ENCODE measurements around the gene CLEC16A.

Gene CLEC16A

GRCh38 chr16:11136600-11136999, 192.2 kb downstream of the CLEC16A start:
- Histone ChIP-seq H4K20me1 (ENCODE audit: insufficient read depth) (no peaks in the 10 kb centered on the region), H3K4me2 (no peak overlapping the region), H2AFZ (ENCODE audit: low read depth) (no peak overlapping the region), H3K36me3 (ENCODE audit: insufficient read depth) (no peaks in the 10 kb centered on the region), H3K27me3 (ENCODE audit: insufficient read depth, low read depth) (no peaks in the 10 kb centered on the region), H3K4me1 (ENCODE audit: low read depth, poor library complexity, severe bottlenecking) (peaks cover 12% of the 10 kb centered on the region), H3K9ac (no peak overlapping the region), H3K4me3 (IDR thresholded peaks at IDR 0.05; ENCODE audit: insufficient read depth, low read depth, low read length) (no peak overlapping the region), H3K79me2 (ENCODE audit: insufficient read depth, low read depth) (no peaks in the 10 kb centered on the region), H3K27ac (no peak overlapping the region)
- TF ChIP-seq CTCF (conservative IDR thresholded peaks at IDR 0.05; ENCODE audit: low read depth, low read length), result no peak

GRCh38 chr16:11138022-11138768, 193.8 kb downstream of the CLEC16A start:
- Histone ChIP-seq H4K20me1 (ENCODE audit: insufficient read depth) (no peaks in the 10 kb centered on the region), H2AFZ (ENCODE audit: low read depth) (no peak overlapping the region), H3K9ac (no peak overlapping the region), H3K27ac (no peak overlapping the region), H3K79me2 (ENCODE audit: insufficient read depth, low read depth) (no peaks in the 10 kb centered on the region), H3K27me3 (ENCODE audit: insufficient read depth, low read depth) (no peaks in the 10 kb centered on the region), H3K4me2 (no peak overlapping the region), H3K4me1 (ENCODE audit: low read depth, poor library complexity, severe bottlenecking) (no peaks in the 10 kb centered on the region), H3K36me3 (ENCODE audit: insufficient read depth) (no peaks in the 10 kb centered on the region), H3K4me3 (IDR thresholded peaks at IDR 0.05; ENCODE audit: insufficient read depth, low read depth, low read length) (no peak overlapping the region)
- TF ChIP-seq CTCF (conservative IDR thresholded peaks at IDR 0.05; ENCODE audit: low read depth, low read length), result no peak

GRCh38 chr16:11138769-11139325, 194.5 kb downstream of the CLEC16A start:
- Histone ChIP-seq H3K4me2 (no peak overlapping the region), H3K27me3 (ENCODE audit: insufficient read depth, low read depth) (no peaks in the 10 kb centered on the region), H3K27ac (no peak overlapping the region), H3K9ac (no peak overlapping the region), H3K79me2 (ENCODE audit: insufficient read depth, low read depth) (no peaks in the 10 kb centered on the region), H4K20me1 (ENCODE audit: insufficient read depth) (no peaks in the 10 kb centered on the region), H3K4me3 (IDR thresholded peaks at IDR 0.05; ENCODE audit: insufficient read depth, low read depth, low read length) (no peak overlapping the region), H3K36me3 (ENCODE audit: insufficient read depth) (no peaks in the 10 kb centered on the region), H2AFZ (ENCODE audit: low read depth) (no peak overlapping the region), H3K4me1 (ENCODE audit: low read depth, poor library complexity, severe bottlenecking) (no peaks in the 10 kb centered on the region)
- TF ChIP-seq CTCF (conservative IDR thresholded peaks at IDR 0.05; ENCODE audit: low read depth, low read length), result no peak

GRCh38 chr16:11139326-11140097, 195.1 kb downstream of the CLEC16A start:
- Histone ChIP-seq H3K4me1 (ENCODE audit: low read depth, poor library complexity, severe bottlenecking) (no peaks in the 10 kb centered on the region), H4K20me1 (ENCODE audit: insufficient read depth) (no peaks in the 10 kb centered on the region), H3K36me3 (ENCODE audit: insufficient read depth) (no peaks in the 10 kb centered on the region), H3K9ac (no peak overlapping the region), H3K4me2 (no peak overlapping the region), H3K4me3 (IDR thresholded peaks at IDR 0.05; ENCODE audit: insufficient read depth, low read depth, low read length) (no peak overlapping the region), H3K79me2 (ENCODE audit: insufficient read depth, low read depth) (no peaks in the 10 kb centered on the region), H3K27ac (no peak overlapping the region), H2AFZ (ENCODE audit: low read depth) (no peak overlapping the region), H3K27me3 (ENCODE audit: insufficient read depth, low read depth) (no peaks in the 10 kb centered on the region)
- TF ChIP-seq CTCF (conservative IDR thresholded peaks at IDR 0.05; ENCODE audit: low read depth, low read length), result no peak
